HL-60 (cell line): Measurements from ENCODE around the gene RNU1-4.
"Not testable (repeated sequence)": the region's sequence is repeated elsewhere in the genome, so short reads cannot be mapped to it uniquely, and the experiment has no call there.

Source experiments
- GABPA ChIP-seq: IDR thresholded peaks from 2 replicates; pipeline ENCODE4 v1.6.1; 2012; ENCODE audit warnings: low read depth
- POLR2AphosphoS5 ChIP-seq: IDR thresholded peaks from 2 replicates; pipeline ENCODE4 v1.6.1; 2012; ENCODE audit warnings: low read depth
- SPI1 ChIP-seq: IDR thresholded peaks from 2 replicates; pipeline ENCODE4 v1.6.1; 2012; ENCODE audit warnings: low read depth, mild to moderate bottlenecking, borderline replicate concordance
- TF ChIP-seq, protein P1 (sequence below): IDR thresholded peaks from one replicate; pipeline ENCODE4 v1.5.1; 2011; ENCODE audit warnings: low read length, control low read depth, inconsistent platforms; ENCODE audit not compliant: insufficient read depth
- TF ChIP-seq, protein P2 (sequence below): IDR thresholded peaks from 2 replicates; pipeline ENCODE4 v1.6.1; 2012; ENCODE audit warnings: low read depth; ENCODE audit not compliant: insufficient replicate concordance

DNA sequence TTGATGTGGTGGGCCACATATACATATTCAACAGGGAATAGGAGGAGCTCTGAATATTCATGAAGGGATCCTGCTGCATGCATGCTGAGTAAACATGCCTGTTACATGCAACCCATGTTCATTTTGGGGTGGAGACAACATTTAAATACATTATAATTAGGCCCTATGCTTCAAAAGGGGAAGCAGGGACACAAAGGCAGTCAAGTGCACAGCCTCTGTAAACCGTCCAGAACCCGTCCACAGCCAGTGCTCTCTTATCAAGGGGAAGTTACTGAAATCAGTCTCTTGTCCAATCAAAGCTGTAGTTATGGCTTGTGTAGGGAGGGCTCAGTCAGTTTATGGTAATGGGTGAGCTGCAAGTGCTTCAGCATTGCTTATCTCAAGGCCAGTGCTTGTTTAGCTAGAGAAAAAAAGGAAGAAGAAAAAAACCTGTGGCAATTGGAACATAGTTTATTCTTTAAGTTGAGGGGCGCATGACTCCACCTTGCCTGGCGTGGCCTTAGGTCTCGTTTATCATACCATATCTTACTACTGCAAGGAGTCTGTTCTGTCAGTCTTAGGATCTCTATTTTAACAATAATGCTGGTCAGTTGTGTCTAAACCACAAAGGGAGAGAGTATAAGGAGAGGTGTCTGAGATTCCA lies 7.9 kb upstream of the RNU1-4 start:
- TF ChIP-seq, protein P1, sequence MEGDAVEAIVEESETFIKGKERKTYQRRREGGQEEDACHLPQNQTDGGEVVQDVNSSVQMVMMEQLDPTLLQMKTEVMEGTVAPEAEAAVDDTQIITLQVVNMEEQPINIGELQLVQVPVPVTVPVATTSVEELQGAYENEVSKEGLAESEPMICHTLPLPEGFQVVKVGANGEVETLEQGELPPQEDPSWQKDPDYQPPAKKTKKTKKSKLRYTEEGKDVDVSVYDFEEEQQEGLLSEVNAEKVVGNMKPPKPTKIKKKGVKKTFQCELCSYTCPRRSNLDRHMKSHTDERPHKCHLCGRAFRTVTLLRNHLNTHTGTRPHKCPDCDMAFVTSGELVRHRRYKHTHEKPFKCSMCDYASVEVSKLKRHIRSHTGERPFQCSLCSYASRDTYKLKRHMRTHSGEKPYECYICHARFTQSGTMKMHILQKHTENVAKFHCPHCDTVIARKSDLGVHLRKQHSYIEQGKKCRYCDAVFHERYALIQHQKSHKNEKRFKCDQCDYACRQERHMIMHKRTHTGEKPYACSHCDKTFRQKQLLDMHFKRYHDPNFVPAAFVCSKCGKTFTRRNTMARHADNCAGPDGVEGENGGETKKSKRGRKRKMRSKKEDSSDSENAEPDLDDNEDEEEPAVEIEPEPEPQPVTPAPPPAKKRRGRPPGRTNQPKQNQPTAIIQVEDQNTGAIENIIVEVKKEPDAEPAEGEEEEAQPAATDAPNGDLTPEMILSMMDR = not testable (repeated sequence)
- TF ChIP-seq, protein P2, sequence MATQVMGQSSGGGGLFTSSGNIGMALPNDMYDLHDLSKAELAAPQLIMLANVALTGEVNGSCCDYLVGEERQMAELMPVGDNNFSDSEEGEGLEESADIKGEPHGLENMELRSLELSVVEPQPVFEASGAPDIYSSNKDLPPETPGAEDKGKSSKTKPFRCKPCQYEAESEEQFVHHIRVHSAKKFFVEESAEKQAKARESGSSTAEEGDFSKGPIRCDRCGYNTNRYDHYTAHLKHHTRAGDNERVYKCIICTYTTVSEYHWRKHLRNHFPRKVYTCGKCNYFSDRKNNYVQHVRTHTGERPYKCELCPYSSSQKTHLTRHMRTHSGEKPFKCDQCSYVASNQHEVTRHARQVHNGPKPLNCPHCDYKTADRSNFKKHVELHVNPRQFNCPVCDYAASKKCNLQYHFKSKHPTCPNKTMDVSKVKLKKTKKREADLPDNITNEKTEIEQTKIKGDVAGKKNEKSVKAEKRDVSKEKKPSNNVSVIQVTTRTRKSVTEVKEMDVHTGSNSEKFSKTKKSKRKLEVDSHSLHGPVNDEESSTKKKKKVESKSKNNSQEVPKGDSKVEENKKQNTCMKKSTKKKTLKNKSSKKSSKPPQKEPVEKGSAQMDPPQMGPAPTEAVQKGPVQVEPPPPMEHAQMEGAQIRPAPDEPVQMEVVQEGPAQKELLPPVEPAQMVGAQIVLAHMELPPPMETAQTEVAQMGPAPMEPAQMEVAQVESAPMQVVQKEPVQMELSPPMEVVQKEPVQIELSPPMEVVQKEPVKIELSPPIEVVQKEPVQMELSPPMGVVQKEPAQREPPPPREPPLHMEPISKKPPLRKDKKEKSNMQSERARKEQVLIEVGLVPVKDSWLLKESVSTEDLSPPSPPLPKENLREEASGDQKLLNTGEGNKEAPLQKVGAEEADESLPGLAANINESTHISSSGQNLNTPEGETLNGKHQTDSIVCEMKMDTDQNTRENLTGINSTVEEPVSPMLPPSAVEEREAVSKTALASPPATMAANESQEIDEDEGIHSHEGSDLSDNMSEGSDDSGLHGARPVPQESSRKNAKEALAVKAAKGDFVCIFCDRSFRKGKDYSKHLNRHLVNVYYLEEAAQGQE = not testable (repeated sequence)
- not testable (repeated sequence) for TF ChIP-seq POLR2AphosphoS5, SPI1, GABPA
